Skin of body (tissue), 2 donors: ENCODE results near the gene HTRA3. TPM values are rescaled to one million over a fixed set of nuclear protein-coding genes. Genes with fewer than 3 reads are reported as not detected.

Source experiments
- DNase-seq: peaks from one replicate; lab custom pipeline; 2025; lab: John Stamatoyannopoulos, UW
- total RNA-seq: library from RNA; depleted of rRNA; stranded (reverse); fragments of >200 nt; gene quantifications from one replicate; pipeline ENCODE4 v1.2.3, GENCODE V29; 2014

HTRA3 gene
- total RNA-seq, 1 donor from 2014 or later = 25.8 TPM

GRCh38 chr4:8355306-8355705, 85.8 kb downstream of the HTRA3 start:
- DNase-seq = no peak

GRCh38 chr4:8355864-8356565, 86.5 kb downstream of the HTRA3 start:
- DNase-seq = no peak

Other genes with a start within 250 kb of the HTRA3 start
- gene ABLIM2, start 110.9 kb upstream of the HTRA3 start, total RNA-seq = 5.0 TPM
- 16.5 TPM for gene SH3TC1, start 70.5 kb upstream of the HTRA3 start, total RNA-seq
- gene ACOX3, start 171.0 kb downstream of the HTRA3 start, total RNA-seq = 27.2 TPM
- 16.2 TPM for gene TRMT44, start 171.0 kb downstream of the HTRA3 start, total RNA-seq